H9 (cell line): ENCODE measurements around the gene EFNA5. TPM values are rescaled to one million over a fixed set of nuclear protein-coding genes. Genes with fewer than 3 reads are reported as not detected.

Experiments used
- DNase-seq: peaks from one replicate; pipeline ENCODE4 v3.0.0-alpha.2; 2017
- H2AFZ ChIP-seq: one replicate; pipeline ENCODE4 v1.6.1; 2013; ENCODE audit warnings: mild to moderate bottlenecking, low read length, control low read depth, moderate library complexity
- H2AK5ac ChIP-seq: 2 replicates; pipeline ENCODE4 v1.6.1; 2013; ENCODE audit warnings: low read length, control low read depth, mixed read lengths; ENCODE audit not compliant: insufficient read length
- H2BK120ac ChIP-seq: one replicate; pipeline ENCODE4 v1.6.1; 2013; ENCODE audit warnings: low read depth, mild to moderate bottlenecking, low read length, control low read depth, inconsistent platforms; ENCODE audit not compliant: poor library complexity, severe bottlenecking
- H2BK12ac ChIP-seq: 2 replicates; pipeline ENCODE4 v1.6.1; 2013; ENCODE audit warnings: low read length, control low read depth, mixed read lengths, low read depth; ENCODE audit not compliant: insufficient read length
- H2BK15ac ChIP-seq: 2 replicates; pipeline ENCODE4 v1.6.1; 2013; ENCODE audit warnings: low read depth, low read length, control low read depth
- H2BK20ac ChIP-seq: one replicate; pipeline ENCODE4 v1.6.1; 2013; ENCODE audit warnings: low read depth, mild to moderate bottlenecking, low read length, control low read depth, inconsistent platforms; ENCODE audit not compliant: poor library complexity, severe bottlenecking
- H2BK5ac ChIP-seq: 2 replicates; pipeline ENCODE4 v1.6.1; 2013; ENCODE audit warnings: low read length, control low read depth, mixed read lengths; ENCODE audit not compliant: insufficient read length
- H3K14ac ChIP-seq: 2 replicates; pipeline ENCODE4 v1.6.1; 2013; ENCODE audit warnings: low read length, control low read depth; ENCODE audit not compliant: insufficient read depth
- H3K18ac ChIP-seq: 2 replicates; pipeline ENCODE4 v1.6.1; 2013; ENCODE audit warnings: low read depth, mild to moderate bottlenecking, mixed read lengths, low read length, control low read depth; ENCODE audit not compliant: insufficient read length
- H3K23ac ChIP-seq: 2 replicates; pipeline ENCODE4 v1.6.1; 2013; ENCODE audit warnings: low read length, control low read depth, mixed read lengths, low read depth; ENCODE audit not compliant: insufficient read length
- H3K23me2 ChIP-seq: 2 replicates; pipeline ENCODE4 v1.6.1; 2013; ENCODE audit warnings: low read depth, mild to moderate bottlenecking, mixed read lengths, low read length, control low read depth; ENCODE audit not compliant: insufficient read length, poor library complexity, severe bottlenecking
- H3K27ac ChIP-seq: 2 replicates; pipeline ENCODE4 v1.5.1; 2013; ENCODE audit warnings: low read length, control low read depth, mixed read lengths, low read depth; ENCODE audit not compliant: insufficient read length
- H3K27me3 ChIP-seq: 2 replicates; pipeline ENCODE4 v1.6.1; 2013; ENCODE audit warnings: low read length, control low read depth, inconsistent platforms; ENCODE audit not compliant: insufficient read depth
- H3K4ac ChIP-seq: 2 replicates; pipeline ENCODE4 v1.6.1; 2013; ENCODE audit warnings: low read depth, mild to moderate bottlenecking, control low read depth, inconsistent platforms, low read length, moderate library complexity
- H3K4me1 ChIP-seq: 2 replicates; pipeline ENCODE4 v1.6.1; 2013; ENCODE audit warnings: low read length, control low read depth, inconsistent platforms; ENCODE audit not compliant: insufficient read depth
- H3K4me2 ChIP-seq: 2 replicates; pipeline ENCODE4 v1.6.1; 2013; ENCODE audit warnings: low read length, control low read depth, mixed read lengths; ENCODE audit not compliant: insufficient read length, insufficient read depth
- H3K56ac ChIP-seq: 2 replicates; pipeline ENCODE4 v1.6.1; 2013; ENCODE audit warnings: low read depth, mild to moderate bottlenecking, mixed read lengths, low read length, control low read depth; ENCODE audit not compliant: insufficient read length
- H3K79me1 ChIP-seq: 2 replicates; pipeline ENCODE4 v1.6.1; 2013; ENCODE audit warnings: low read depth, mild to moderate bottlenecking, moderate library complexity, low read length, control low read depth, inconsistent platforms; ENCODE audit not compliant: insufficient read depth, poor library complexity, severe bottlenecking
- H3K79me2 ChIP-seq: 2 replicates; pipeline ENCODE4 v1.6.1; 2013; ENCODE audit warnings: low read length, control low read depth, inconsistent platforms; ENCODE audit not compliant: insufficient read depth
- H3K9ac ChIP-seq: 2 replicates; pipeline ENCODE4 v1.6.1; 2013; ENCODE audit warnings: low read length, control low read depth, mixed read lengths; ENCODE audit not compliant: insufficient read length; ENCODE audit errors: extremely low read depth
- H3K9me3 ChIP-seq: one replicate; pipeline ENCODE4 v1.6.1; 2013; ENCODE audit warnings: low read depth, low read length, inconsistent platforms; ENCODE audit not compliant: control insufficient read depth
- H3T11ph ChIP-seq: one replicate; pipeline ENCODE4 v1.6.1; 2013; ENCODE audit warnings: mild to moderate bottlenecking, low read length, control low read depth, inconsistent platforms
- H4K20me1 ChIP-seq: one replicate; pipeline ENCODE4 v1.6.1; 2013; ENCODE audit not compliant: control insufficient read depth, insufficient read length, insufficient read depth
- H4K5ac ChIP-seq: 2 replicates; pipeline ENCODE4 v1.6.1; 2013; ENCODE audit warnings: low read depth, mild to moderate bottlenecking, mixed read lengths, low read length, control low read depth; ENCODE audit not compliant: insufficient read length
- H4K8ac ChIP-seq: replicated peaks from 2 replicates; pipeline ENCODE4 v1.6.1; 2013; ENCODE audit warnings: low read length, control low read depth, mixed read lengths, low read depth; ENCODE audit not compliant: insufficient read length
- H4K91ac ChIP-seq: 2 replicates; pipeline ENCODE4 v1.6.1; 2013; ENCODE audit warnings: low read depth, mild to moderate bottlenecking, moderate library complexity, mixed read lengths, low read length, control low read depth; ENCODE audit not compliant: insufficient read length
- H3K27ac Mint-ChIP-seq, 3 experiments: 2 replicates in 2 of 3; 3 replicates in 1 of 3; pipeline ENCODE4 v1.8.0; 2020 to 2021; ENCODE audit warnings: mixed read lengths in 3 of 3, mild to moderate bottlenecking in 1 of 3, moderate library complexity in 1 of 3
- H3K27me3 Mint-ChIP-seq: 2 replicates; pipeline ENCODE4 v1.8.0; 2021; ENCODE audit warnings: low read depth, mild to moderate bottlenecking, moderate library complexity, mixed read lengths
- H3K36me3 Mint-ChIP-seq, 3 experiments: 2 replicates in 2 of 3; 3 replicates in 1 of 3; pipeline ENCODE4 v1.8.0; 2020 to 2021; ENCODE audit warnings: low read depth in 3 of 3, mixed read lengths in 3 of 3; ENCODE audit not compliant: insufficient read depth in 1 of 3
- H3K4me1 Mint-ChIP-seq, 2 experiments: 2 replicates each; pipeline ENCODE4 v1.8.0; 2020; ENCODE audit warnings: mixed read lengths in 2 of 2
- H3K4me3 Mint-ChIP-seq, 2 experiments: 2 replicates in 1 of 2; 3 replicates in 1 of 2; pipeline ENCODE4 v1.8.0; 2020 to 2021; ENCODE audit warnings: mild to moderate bottlenecking in 2 of 2, mixed read lengths in 2 of 2, moderate library complexity in 1 of 2
- H3K9me3 Mint-ChIP-seq, 2 experiments: 2 replicates in 1 of 2; 3 replicates in 1 of 2; pipeline ENCODE4 v1.8.0; 2020; ENCODE audit warnings: mild to moderate bottlenecking in 2 of 2, mixed read lengths in 2 of 2, moderate library complexity in 1 of 2
- WGBS: extraction: QIAGEN DNeasy Blood & Tissue Kit; methylation state at CpG from one replicate; pipeline ENCODE4 v1.1.7; 2013; ENCODE audit warnings: missing lambda C conversion rate, low lambda C conversion rate, mixed read lengths; ENCODE audit not compliant: insufficient read length; ENCODE audit errors: extremely low coverage; 5-methylcytosine and 5-hydroxymethylcytosine counted together
- total RNA-seq: library from RNA; stranded (reverse); gene quantifications from 2 replicates; pipeline ENCODE4 v1.2.1, GENCODE V29; 2021
- TF ChIP-seq, protein P1 (sequence below): fragments of 200-600 bp; sonication (generic); conservative IDR thresholded peaks from 3 replicates; pipeline ENCODE4 v1.8.0; 2021; ENCODE audit warnings: antibody characterized with exemption, mild to moderate bottlenecking

Gene EFNA5
- total RNA-seq, 1 experiment from 2014 or later = 20.4 TPM

DNA sequence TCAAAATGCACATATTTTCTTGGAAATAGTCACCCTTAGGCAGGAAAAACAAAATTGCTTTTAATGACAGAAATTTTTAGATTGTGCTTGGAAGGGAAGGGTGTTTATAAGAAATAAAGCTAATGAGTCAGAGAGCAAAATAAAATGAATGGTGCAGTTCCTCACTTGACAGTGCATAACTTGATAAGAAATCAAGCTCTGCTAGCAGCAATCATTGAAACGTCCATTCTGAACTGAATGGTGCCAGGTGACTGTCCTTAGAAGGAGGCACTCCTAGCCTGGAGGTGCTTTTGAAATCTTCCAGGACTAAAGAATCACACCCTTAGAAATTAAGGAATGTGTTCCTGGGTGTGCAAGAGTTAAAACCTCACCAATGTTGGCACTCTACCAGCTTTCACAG, 202.5 kb downstream of the EFNA5 start:
- TF ChIP-seq, protein P1, sequence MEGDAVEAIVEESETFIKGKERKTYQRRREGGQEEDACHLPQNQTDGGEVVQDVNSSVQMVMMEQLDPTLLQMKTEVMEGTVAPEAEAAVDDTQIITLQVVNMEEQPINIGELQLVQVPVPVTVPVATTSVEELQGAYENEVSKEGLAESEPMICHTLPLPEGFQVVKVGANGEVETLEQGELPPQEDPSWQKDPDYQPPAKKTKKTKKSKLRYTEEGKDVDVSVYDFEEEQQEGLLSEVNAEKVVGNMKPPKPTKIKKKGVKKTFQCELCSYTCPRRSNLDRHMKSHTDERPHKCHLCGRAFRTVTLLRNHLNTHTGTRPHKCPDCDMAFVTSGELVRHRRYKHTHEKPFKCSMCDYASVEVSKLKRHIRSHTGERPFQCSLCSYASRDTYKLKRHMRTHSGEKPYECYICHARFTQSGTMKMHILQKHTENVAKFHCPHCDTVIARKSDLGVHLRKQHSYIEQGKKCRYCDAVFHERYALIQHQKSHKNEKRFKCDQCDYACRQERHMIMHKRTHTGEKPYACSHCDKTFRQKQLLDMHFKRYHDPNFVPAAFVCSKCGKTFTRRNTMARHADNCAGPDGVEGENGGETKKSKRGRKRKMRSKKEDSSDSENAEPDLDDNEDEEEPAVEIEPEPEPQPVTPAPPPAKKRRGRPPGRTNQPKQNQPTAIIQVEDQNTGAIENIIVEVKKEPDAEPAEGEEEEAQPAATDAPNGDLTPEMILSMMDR = no peak
- H3K14ac ChIP-seq = no peak overlapping the region
- H3K4me1 ChIP-seq = peaks cover 34% of the 10 kb centered on the region
- H4K5ac ChIP-seq = no peak overlapping the region
- H3K18ac ChIP-seq = no peak overlapping the region
- no peaks in the 10 kb centered on the region for H3K23me2 ChIP-seq
- no peak overlapping the region for H3K27ac ChIP-seq
- H4K91ac ChIP-seq = no peak overlapping the region
- H3K9ac ChIP-seq = no peak overlapping the region
- no peak overlapping the region for H3K23ac ChIP-seq
- no peak for DNase-seq
- Mint-ChIP-seq H3K4me1 (peaks cover 85 to 88% of the 10 kb centered on the region in 2 experiments), H3K27ac (no peak overlapping the region), H3K4me3 (no peak overlapping the region), H3K27me3 (no peaks in the 10 kb centered on the region), H3K36me3 (no peaks in the 10 kb centered on the region), H3K9me3 (no peaks in the 10 kb centered on the region)
- no peaks in the 10 kb centered on the region for H3K27me3 ChIP-seq
- H2AK5ac ChIP-seq = no peak overlapping the region
- no peak overlapping the region for H3K4me2 ChIP-seq
- no peaks in the 10 kb centered on the region for H3K79me2 ChIP-seq
- no peak overlapping the region for H2BK20ac ChIP-seq
- H3K79me1 ChIP-seq = no peaks in the 10 kb centered on the region
- H2BK15ac ChIP-seq = no peak overlapping the region
- H4K20me1 ChIP-seq = peaks cover 2% of the 10 kb centered on the region
- H2BK5ac ChIP-seq = no peak overlapping the region
- no peak overlapping the region for H3K56ac ChIP-seq
- no peak overlapping the region for H4K8ac ChIP-seq
- H3K9me3 ChIP-seq = no peaks in the 10 kb centered on the region
- no peak overlapping the region for H2BK120ac ChIP-seq
- WGBS = no CpG with 5 or more reads among the region's 1 CpG
- no peak overlapping the region for H2AFZ ChIP-seq
- H3K4ac ChIP-seq = no peak overlapping the region
- H3T11ph ChIP-seq = no peak overlapping the region
- H2BK12ac ChIP-seq = no peak overlapping the region
